AG09319 (cell line): ENCODE data around the gene STK39.

Source experiments
- DNase-seq: peaks from one replicate; pipeline ENCODE4 v3.0.0-alpha.2; 2010; ENCODE audit warnings: low read depth; ENCODE audit errors: extremely low read depth
- TF ChIP-seq, protein P1 (sequence below): IDR thresholded peaks from 2 replicates; pipeline ENCODE4 v1.5.1; 2011; ENCODE audit warnings: low read depth, mild to moderate bottlenecking, inconsistent platforms, low read length, moderate library complexity

The STK39 gene

GRCh38 chr2:168215813-168216212 is 31.6 kb downstream of the STK39 start:
- DNase-seq, result no peak
- TF ChIP-seq, protein P1, sequence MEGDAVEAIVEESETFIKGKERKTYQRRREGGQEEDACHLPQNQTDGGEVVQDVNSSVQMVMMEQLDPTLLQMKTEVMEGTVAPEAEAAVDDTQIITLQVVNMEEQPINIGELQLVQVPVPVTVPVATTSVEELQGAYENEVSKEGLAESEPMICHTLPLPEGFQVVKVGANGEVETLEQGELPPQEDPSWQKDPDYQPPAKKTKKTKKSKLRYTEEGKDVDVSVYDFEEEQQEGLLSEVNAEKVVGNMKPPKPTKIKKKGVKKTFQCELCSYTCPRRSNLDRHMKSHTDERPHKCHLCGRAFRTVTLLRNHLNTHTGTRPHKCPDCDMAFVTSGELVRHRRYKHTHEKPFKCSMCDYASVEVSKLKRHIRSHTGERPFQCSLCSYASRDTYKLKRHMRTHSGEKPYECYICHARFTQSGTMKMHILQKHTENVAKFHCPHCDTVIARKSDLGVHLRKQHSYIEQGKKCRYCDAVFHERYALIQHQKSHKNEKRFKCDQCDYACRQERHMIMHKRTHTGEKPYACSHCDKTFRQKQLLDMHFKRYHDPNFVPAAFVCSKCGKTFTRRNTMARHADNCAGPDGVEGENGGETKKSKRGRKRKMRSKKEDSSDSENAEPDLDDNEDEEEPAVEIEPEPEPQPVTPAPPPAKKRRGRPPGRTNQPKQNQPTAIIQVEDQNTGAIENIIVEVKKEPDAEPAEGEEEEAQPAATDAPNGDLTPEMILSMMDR, result no peak

DNA sequence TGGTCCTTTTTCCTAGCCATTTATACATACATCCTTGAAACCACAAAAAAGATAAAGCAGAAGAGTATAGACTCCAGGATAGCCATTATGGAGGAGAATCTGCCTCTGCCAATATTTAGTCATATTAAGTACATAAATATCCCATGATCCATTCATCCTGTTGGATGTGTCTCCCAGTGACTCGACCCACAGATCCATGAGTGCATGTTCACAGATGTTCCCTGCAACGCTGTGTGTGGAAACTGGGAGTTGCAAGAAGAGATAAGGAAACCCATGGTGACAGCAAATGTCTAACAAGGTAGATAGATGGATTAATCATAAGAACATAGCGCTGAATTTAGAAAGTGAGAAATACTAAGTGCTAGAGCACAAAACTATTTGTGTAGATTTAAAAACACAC is 34.5 kb downstream of the STK39 start:
- DNase-seq, result no peak
- TF ChIP-seq, protein P1, result no peak

- TF ChIP-seq, protein P1, result no peak
- no peak for DNase-seq
These were observed 35.2 kb downstream of the STK39 start for GRCh38 chr2:168212167-168212566.

GRCh38 chr2:168211664-168212163 is 35.7 kb downstream of the STK39 start:
- no peak for DNase-seq
- TF ChIP-seq, protein P1, result no peak

DNA sequence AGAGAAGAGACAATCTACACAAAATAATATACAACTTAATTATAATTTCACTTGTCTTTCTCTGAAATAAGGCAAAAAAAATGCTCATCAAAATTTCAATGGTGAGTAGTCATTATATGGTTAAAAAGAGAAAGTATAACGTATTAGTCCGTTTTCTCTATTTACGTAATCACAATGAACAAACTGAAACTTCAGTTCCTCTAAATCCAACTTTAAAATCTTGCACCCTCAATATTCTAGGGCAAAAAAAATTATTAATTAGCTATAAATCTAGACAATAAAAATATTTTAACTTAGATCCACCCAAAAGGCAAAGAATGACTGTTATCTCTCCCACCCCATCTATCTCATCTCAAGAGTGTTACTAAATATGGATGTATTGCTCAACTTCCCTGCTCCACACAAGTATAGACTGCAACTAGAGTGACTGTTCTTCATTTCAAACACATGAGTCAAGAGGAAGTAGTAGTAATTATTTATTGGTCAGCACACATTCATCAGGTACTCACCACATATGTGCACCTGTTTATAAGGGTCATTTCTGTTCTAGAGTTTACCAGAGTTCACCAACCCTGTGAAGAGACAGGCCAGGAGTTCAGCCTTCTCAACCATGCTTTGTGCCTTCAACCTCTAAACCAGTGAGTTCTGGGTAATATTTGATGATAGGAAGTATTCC is 36.4 kb downstream of the STK39 start:
- TF ChIP-seq, protein P1, result no peak
- DNase-seq, result peak; percentile 31

GRCh38 chr2:168210216-168210894 is 37.0 kb downstream of the STK39 start:
- DNase-seq, result no peak
- TF ChIP-seq, protein P1, result no peak

- DNase-seq, result no peak
- TF ChIP-seq, protein P1, result no peak
These were observed 38.7 kb downstream of the STK39 start for GRCh38 chr2:168208652-168209051.
